VCaP (cell line): ENCODE measurements around the gene CHKA.

ENCODE experiments used
- H3K27ac ChIP-seq: fragments of 450-650 bp; 2 replicates; pipeline ENCODE4 v1.5.1; 2017
- CTCF ChIP-seq: fragments of 450-650 bp; conservative IDR thresholded peaks from 2 replicates; pipeline ENCODE4 v1.5.1; 2017; ENCODE audit warnings: mild to moderate bottlenecking, moderate library complexity

CHKA gene

GRCh38 chr11:68021167-68021787 is 99.9 kb downstream of the CHKA start:
- peak; percentile 95 for TF ChIP-seq CTCF
- peak overlapping the region; percentile 13; the same call in 1 of the 2 replicates for H3K27ac ChIP-seq

GRCh38 chr11:68020575-68020974 is 100.6 kb downstream of the CHKA start:
- H3K27ac ChIP-seq, result peak overlapping the region; percentile 13; the same call in 1 of the 2 replicates
- TF ChIP-seq CTCF, result no peak

DNA sequence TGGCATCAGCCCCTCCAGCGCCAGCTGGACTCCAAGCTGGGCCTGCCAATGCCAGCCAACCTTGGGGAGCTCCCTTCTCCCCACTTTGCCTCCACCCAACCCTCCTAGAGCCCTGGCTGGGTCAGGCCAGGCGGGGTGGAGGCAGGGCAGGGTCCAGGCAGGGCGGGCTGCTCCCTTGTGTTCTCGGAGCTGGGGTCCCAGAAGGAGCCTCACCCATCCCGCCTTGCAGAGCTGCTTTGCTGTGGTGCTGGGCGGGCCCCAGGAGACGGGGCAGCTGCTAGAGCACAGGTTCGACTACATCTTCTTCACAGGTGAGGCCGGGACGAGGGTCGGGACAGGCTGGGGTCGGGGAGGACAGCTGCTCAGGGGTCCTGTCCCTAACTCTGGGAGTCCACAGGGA is 101.7 kb downstream of the CHKA start:
- no peak overlapping the region for H3K27ac ChIP-seq
- no peak for TF ChIP-seq CTCF

- TF ChIP-seq CTCF, result no peak
- no peak overlapping the region for H3K27ac ChIP-seq
Measured at GRCh38 chr11:68018730-68019190, 102.4 kb downstream of the CHKA start.

GRCh38 chr11:68017980-68018729 is 103.0 kb downstream of the CHKA start:
- H3K27ac ChIP-seq, result no peak overlapping the region
- TF ChIP-seq CTCF, result no peak

GRCh38 chr11:68016904-68017817 is 104.0 kb downstream of the CHKA start:
- H3K27ac ChIP-seq, result no peak overlapping the region
- TF ChIP-seq CTCF, result no peak
